Motor neuron (in vitro differentiated cells): ENCODE results near the gene TMCC2. TPM values are rescaled to one million over a fixed set of nuclear protein-coding genes. Genes with fewer than 3 reads are reported as not detected.
A peak's percentile ranks its signal among the peaks of the same experiment; 100 is the strongest.

Experiments
- ATAC-seq, 8 experiments: fragments of 200-7000 bp; cut with Tn5 transposase; replicated peaks in 6 of 8; 2 replicates each; pipeline ENCODE4 v1.8.0; 2021; ENCODE audit warnings: mild to moderate bottlenecking in 8 of 8, moderate library complexity in 8 of 8
- H3K27ac ChIP-seq, 2 donors: fragments of 250-450 bp; sonication (Bioruptor Pico); 2 replicates each; pipeline ENCODE4 v1.9.0; 2021; ENCODE audit warnings: antibody characterized with exemption in 2 of 2, mild to moderate bottlenecking in 2 of 2, moderate library complexity in 1 of 2
- H3K4me1 ChIP-seq, 2 donors: fragments of 250-450 bp; sonication (Bioruptor Pico); replicated peaks in 1 of 2; 2 replicates each; pipeline ENCODE4 v1.6.1; 2021; ENCODE audit warnings: antibody characterized with exemption in 2 of 2, mild to moderate bottlenecking in 2 of 2, moderate library complexity in 1 of 2
- H3K4me3 ChIP-seq, 5 donors: fragments of 250-450 bp; sonication (Bioruptor Pico); 2 replicates each; pipeline ENCODE4 v1.9.0; 2021; ENCODE audit warnings: antibody characterized with exemption in 5 of 5, mild to moderate bottlenecking in 5 of 5, moderate library complexity in 4 of 5
- WGBS, 10 experiments: fragments of 450-650 bp; shearing (Covaris generic); methylation state at CpG; one replicate each; pipeline ENCODE4 v1.0.0; 2022; 5-methylcytosine and 5-hydroxymethylcytosine counted together
- in situ Hi-C, 9 experiments: fragments of 400-800 bp; cut with MboI; loops; one replicate each; pipeline ENCODE4 v1.15.0; 2021; ENCODE audit warnings: low sequenced_read_pairs in 9 of 9, low pct_unique_long_range_greater_than_20kb in 2 of 9; ENCODE audit not compliant: unreplicated experiment in 9 of 9
- total RNA-seq, 8 experiments: library from RNA; unstranded; fragments of 300-600 nt; gene quantifications; 2 replicates each; pipeline versions ENCODE4 v1.2.3 to v1.2.4, GENCODE V29; 2022

Gene TMCC2
- total RNA-seq, 8 experiments from 2014 or later = 2.8 to 27.0 (median 15.3) TPM

DNA sequence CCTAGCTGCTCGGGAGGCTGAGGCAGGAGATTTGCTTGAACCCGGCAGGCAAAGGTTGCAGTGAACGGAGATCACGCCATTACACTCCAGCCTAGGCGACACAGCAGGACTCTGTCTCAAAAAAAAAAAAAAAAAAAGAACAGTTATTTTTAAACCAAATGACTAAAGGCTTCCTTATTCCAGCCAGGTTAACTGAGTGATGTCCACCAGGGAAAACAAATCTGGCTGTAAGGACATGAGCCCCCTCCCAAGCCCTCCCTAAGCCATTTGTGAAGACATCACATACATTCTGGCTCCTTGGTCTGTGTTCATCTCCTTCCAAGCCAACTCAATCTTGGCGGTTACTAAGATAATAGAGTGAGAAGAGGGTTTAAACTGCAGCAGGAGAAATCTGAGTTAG lies 8.2 kb downstream of the TMCC2 start:
- peaks cover 0 to 12% of the 10 kb centered on the region in 2 donors for H3K4me1 ChIP-seq
- H3K4me3 ChIP-seq = no peak overlapping the region
- WGBS, 10 experiments = 64 to 100% (median 96%) methylated on average over 2 to 6 of the region's 6 CpGs; no CpG with 5 or more reads in 2 of the 10 experiments
- no peak overlapping the region for H3K27ac ChIP-seq
- no peak for ATAC-seq
- in situ Hi-C loops = loop anchor here in 1 of 9 experiments (25.0 kb wide), 1 partner anchor 674 kb away; no protein-coding TSS in a partner anchor

- Histone ChIP-seq H3K4me3 (no peak overlapping the region), H3K27ac (no peak overlapping the region), H3K4me1 (peaks cover 0 to 12% of the 10 kb centered on the region in 2 donors)
- 78 to 98% (median 92%) methylated on average over 1 to 8 of the region's 8 CpGs for WGBS, 10 experiments
- peak in 2 of 8 experiments; percentile 19 to 41 for ATAC-seq
- in situ Hi-C loops = loop anchor here in 1 of 9 experiments (25.0 kb wide), 1 partner anchor 674 kb away; no protein-coding TSS in a partner anchor
These were observed 8.8 kb downstream of the TMCC2 start for GRCh38 chr1:205236526-205236925.

DNA sequence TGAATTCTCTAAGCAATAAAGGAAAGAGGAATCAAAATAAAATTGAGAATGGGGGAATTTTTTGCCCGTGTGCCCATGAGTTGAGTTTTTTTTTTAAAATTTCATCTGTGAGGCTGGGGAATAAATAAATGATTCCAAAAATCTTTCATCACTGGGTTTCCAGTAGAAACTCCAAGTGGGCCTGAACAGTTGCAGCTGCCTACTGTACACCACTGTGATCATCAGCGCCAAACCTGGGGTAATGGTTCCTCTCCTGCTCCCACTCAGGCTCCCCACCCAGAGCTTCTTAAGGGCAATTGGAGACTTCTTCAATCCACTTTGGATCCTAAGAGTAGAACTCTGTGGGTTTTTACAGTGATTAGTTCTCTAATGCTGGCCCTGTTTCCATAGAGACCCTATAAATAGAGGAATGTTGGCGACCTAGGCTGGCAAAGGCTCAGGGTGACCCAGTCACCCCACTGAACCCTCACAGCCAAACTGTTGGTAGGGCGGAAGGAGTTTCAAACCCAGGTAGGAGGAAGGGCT lies 9.3 kb downstream of the TMCC2 start:
- H3K4me1 ChIP-seq = peaks cover 0 to 12% of the 10 kb centered on the region in 2 donors
- no peak overlapping the region for H3K27ac ChIP-seq
- no peak for ATAC-seq
- WGBS, 10 experiments = 20 to 100% (median 72%) methylated on average over 1 to 4 of the region's 4 CpGs; no CpG with 5 or more reads in 2 of the 10 experiments
- H3K4me3 ChIP-seq = no peak overlapping the region
- in situ Hi-C loops = loop anchor here in 1 of 9 experiments (25.0 kb wide), 1 partner anchor 675 kb away; no protein-coding TSS in a partner anchor

DNA sequence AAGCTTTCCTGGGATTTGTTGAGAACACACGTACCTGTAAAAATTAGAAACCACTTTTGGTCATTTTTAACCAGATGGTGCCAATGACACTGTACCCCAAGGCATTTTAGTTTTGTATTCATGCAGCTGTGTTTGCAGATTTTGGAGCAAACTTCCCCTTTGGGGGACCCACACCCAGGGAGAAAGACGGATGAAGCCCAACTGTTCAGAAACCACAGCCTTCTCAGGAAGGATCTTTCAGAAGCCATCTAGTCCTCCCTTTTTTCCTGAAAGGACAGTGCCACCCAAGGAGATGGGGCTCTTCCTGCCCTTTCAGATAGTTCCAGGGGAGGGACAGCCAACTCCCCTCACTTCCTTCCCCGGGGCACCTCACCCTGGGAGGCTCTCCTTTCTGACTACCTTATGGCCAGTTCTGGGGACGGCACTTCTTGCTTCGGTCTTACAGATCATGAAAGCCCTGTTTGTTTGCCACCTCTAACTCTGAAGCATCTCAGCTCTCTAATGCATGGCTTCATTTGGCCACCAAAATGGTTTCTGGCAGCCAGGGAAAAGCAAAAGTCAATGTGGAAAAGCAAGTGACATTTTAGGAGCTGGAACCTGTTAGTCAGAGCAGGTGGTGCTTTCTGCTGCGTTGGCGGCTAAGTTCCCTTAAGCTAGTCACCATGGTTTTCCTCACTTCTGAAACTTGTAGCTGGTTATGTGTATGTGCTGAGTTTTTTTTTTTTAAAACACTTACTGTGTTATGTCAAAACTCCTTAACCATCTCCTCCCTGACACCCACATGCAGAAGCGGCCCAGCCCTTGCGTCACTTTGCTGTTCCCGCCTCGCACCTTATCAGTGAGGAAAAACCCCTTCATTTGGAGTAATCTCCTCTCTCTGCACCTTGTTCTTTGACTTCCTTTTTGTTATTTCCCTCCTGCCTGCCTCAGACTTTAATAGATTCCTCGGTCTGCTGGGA lies 10.1 kb downstream of the TMCC2 start:
- no peak overlapping the region for H3K27ac ChIP-seq
- WGBS, 10 experiments = 67 to 100% (median 88%) methylated on average over 1 to 12 of the region's 12 CpGs
- ATAC-seq = no peak
- no peak overlapping the region for H3K4me3 ChIP-seq
- H3K4me1 ChIP-seq = peaks cover 0 to 12% of the 10 kb centered on the region in 2 donors
- in situ Hi-C loops = loop anchor here in 1 of 9 experiments (25.0 kb wide), 1 partner anchor 676 kb away; no protein-coding TSS in a partner anchor

GRCh38 chr1:205239078-205239477 lies 11.3 kb downstream of the TMCC2 start:
- Histone ChIP-seq H3K4me1 (peaks cover 0 to 12% of the 10 kb centered on the region in 2 donors), H3K27ac (no peak overlapping the region), H3K4me3 (no peak overlapping the region)
- in situ Hi-C loops = loop anchor here in 1 of 9 experiments (25.0 kb wide), 1 partner anchor 677 kb away; no protein-coding TSS in a partner anchor
- WGBS, 10 experiments = 79 to 93% (median 87%) methylated on average over 1 to 3 of the region's 3 CpGs; no CpG with 5 or more reads in 4 of the 10 experiments
- ATAC-seq = no peak

GRCh38 chr1:205240118-205240517 lies 12.4 kb downstream of the TMCC2 start:
- ATAC-seq = no peak
- Histone ChIP-seq H3K4me3 (no peak overlapping the region), H3K27ac (no peak overlapping the region), H3K4me1 (peaks cover 0 to 12% of the 10 kb centered on the region in 2 donors)
- WGBS, 10 experiments = 58 to 100% (median 89%) methylated on average over 2 to 6 of the region's 6 CpGs; no CpG with 5 or more reads in 1 of the 10 experiments
- in situ Hi-C loops = loop anchor here in 1 of 9 experiments (25.0 kb wide), 1 partner anchor 678 kb away; no protein-coding TSS in a partner anchor

DNA sequence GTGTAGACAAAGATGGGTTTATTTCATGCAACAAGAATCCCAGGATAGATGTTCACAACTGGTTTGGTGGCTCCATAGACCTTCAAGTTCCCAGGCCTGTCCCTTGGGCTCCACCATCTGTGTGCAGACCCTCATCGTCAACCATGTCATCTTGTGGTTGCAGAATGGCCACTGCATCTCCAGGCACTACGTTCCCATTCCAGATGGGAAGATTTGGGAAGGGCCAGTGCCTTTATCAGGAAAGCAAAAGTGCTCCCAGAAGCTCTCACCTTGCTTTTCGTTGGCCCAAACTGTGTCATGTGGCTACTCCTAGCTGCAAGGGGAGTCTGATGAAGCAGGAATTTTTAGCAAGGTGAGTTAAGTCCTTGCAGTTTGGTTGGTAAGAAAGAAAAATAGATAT lies 12.8 kb downstream of the TMCC2 start:
- no peak overlapping the region for H3K4me3 ChIP-seq
- in situ Hi-C loops = loop anchor here in 1 of 9 experiments (25.0 kb wide), 1 partner anchor 678 kb away; no protein-coding TSS in a partner anchor

GRCh38 chr1:205241366-205242030 lies 13.8 kb downstream of the TMCC2 start:
- H3K4me3 ChIP-seq = no peak overlapping the region
- H3K27ac ChIP-seq = no peak overlapping the region
- 83 to 100% (median 94%) methylated on average over 1 to 11 of the region's 36 CpGs; no CpG with 5 or more reads in 4 of the 10 experiments for WGBS, 10 experiments
- peaks cover 3 to 6% of the 10 kb centered on the region in 2 donors for H3K4me1 ChIP-seq
- no peak for ATAC-seq
- in situ Hi-C loops = loop anchor here in 1 of 9 experiments (25.0 kb wide), 1 partner anchor 679 kb away; no protein-coding TSS in a partner anchor

More for the DNA sequence above, 12.8 kb downstream of the TMCC2 start:
- Histone ChIP-seq H3K27ac (no peak overlapping the region), H3K4me1 (peaks cover 0 to 12% of the 10 kb centered on the region in 2 donors)
- no peak for ATAC-seq
- WGBS, 10 experiments = 33 to 94% (median 86%) methylated on average over 1 to 3 of the region's 3 CpGs; no CpG with 5 or more reads in 4 of the 10 experiments

- H3K27ac ChIP-seq = no peak overlapping the region
- in situ Hi-C loops = loop anchor here in 1 of 9 experiments (25.0 kb wide), 1 partner anchor 681 kb away; no protein-coding TSS in a partner anchor
- H3K4me3 ChIP-seq = no peak overlapping the region
- peaks cover 14% of the 10 kb centered on the region in 2 donors for H3K4me1 ChIP-seq
- ATAC-seq = no peak
- WGBS, 10 experiments = 56 to 97% (median 88%) methylated on average over 2 to 8 of the region's 8 CpGs
These were observed 15.8 kb downstream of the TMCC2 start for GRCh38 chr1:205243350-205244191.

- WGBS, 10 experiments = 50 to 100% (median 86%) methylated on average over 1 to 3 of the region's 4 CpGs; no CpG with 5 or more reads in 1 of the 10 experiments
- in situ Hi-C loops = loop anchor here in 1 of 9 experiments (25.0 kb wide), 1 partner anchor 682 kb away; no protein-coding TSS in a partner anchor
- H3K4me1 ChIP-seq = peaks cover 19 to 22% of the 10 kb centered on the region in 2 donors
- no peak overlapping the region for H3K27ac ChIP-seq
- no peak overlapping the region for H3K4me3 ChIP-seq
- ATAC-seq = no peak
These were observed 16.6 kb downstream of the TMCC2 start for GRCh38 chr1:205244384-205244783.

- H3K27ac ChIP-seq = no peak overlapping the region
- H3K4me3 ChIP-seq = no peak overlapping the region
- peaks cover 19 to 24% of the 10 kb centered on the region in 2 donors for H3K4me1 ChIP-seq
- ATAC-seq = no peak
- in situ Hi-C loops = loop anchor here in 1 of 9 experiments (25.0 kb wide), 1 partner anchor 683 kb away; no protein-coding TSS in a partner anchor
- WGBS, 10 experiments = 60 to 100% (median 87%) methylated on average over 1 to 7 of the region's 7 CpGs
These were observed 17.4 kb downstream of the TMCC2 start for GRCh38 chr1:205245096-205245495.
